Measurements from ENCODE around the gene AHR.
"Not testable (repeated sequence)": the region's sequence is repeated elsewhere in the genome, so short reads cannot be mapped to it uniquely, and the experiment has no call there.

Gene AHR

DNA sequence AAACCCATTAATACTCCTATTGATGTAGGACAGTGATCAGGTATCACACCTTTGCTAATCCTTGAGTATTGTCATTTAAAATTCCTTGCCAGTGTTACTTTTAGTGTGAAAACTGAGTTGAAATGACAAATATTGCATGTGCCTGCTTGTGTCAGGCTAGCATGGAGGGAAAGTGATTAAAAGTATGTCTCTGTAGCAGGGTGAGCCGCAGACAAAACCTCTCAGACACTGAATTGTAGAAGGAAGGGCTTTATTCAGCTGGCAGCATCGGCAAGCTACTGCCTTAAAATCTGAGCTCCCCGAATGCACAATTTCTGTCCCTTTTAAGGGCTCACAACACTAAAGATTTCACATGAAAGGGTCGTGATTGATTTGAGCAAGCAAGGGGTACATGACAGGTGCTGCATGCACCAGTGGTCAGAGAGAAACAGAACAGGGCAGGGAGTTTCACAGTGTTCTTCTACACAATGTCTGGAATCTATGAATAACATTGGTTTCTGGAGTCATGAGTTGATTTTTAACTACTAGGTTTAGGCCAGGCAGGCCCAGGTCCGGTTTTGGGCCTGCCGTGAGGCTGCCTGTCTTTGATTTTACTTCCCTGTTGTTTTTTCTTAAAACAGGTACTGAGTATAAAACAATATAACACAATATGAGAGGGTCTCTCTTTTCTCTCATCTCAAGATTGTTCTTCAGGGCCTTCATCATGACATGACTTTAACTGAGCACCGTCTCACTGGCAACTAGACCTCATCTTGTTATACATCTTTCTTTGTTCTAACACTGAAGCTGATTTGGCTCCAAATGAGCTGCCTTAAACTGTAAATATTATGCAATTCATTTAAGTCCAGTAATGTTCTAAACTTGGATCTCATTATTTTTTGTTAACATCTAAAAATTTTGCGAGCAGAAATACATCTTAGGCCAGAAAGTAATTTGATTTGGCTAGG is 84.2 kb downstream of the AHR start:
- CTCF ChIA-PET; H3K9me3 ChIP-seq (ENCODE audit: control extremely low read depth in 1 of 5, control insufficient read depth in 4 of 5, insufficient read depth in 2 of 5, low read depth in 1 of 5, low read length in 4 of 5); H3K27me3 ChIP-seq (replicated peaks in 2 of 5; ENCODE audit: control insufficient read depth in 4 of 5, insufficient read depth in 5 of 5, low read length in 4 of 5); POLR2A ChIA-PET; H3K4me1 ChIP-seq (ENCODE audit: control extremely low read depth in 1 of 4, control insufficient read depth in 4 of 4, insufficient read depth in 4 of 4, low read length in 3 of 4); H3K4me3 ChIP-seq (ENCODE audit: control insufficient read depth in 1 of 7, extremely low read depth in 1 of 7, insufficient read depth in 4 of 7, low read depth in 2 of 7, low read length in 6 of 7); H3K36me3 ChIP-seq (ENCODE audit: control insufficient read depth in 4 of 4, insufficient read depth in 4 of 4, low read length in 3 of 4); H3K27ac ChIP-seq (ENCODE audit: insufficient read depth in 1 of 2, low read depth in 1 of 2, low read length in 2 of 2, poor library complexity in 1 of 2, severe bottlenecking in 2 of 2); DNase-seq: not testable (repeated sequence)
- WGBS (ENCODE audit: insufficient coverage) = 100% methylated on average over 1 of the region's 8 CpGs

DNA sequence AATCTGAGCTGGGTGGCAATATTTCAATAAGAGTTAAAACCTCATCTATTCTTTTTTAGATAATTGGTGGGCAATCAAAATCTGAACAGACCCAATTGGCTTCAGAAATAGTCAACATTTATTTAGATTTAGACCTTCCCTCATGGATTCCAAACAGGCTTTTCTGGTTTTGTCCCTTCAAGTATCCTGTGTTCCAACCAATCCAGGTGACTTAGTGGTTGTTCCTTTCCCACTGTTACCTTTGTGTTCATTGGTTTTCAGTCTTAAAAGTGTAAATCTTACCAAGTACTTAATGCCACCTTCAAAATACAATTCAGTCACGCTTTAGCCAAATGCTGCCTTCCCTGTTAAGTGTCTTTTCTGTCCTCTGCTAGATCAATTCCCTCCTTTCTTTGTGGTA is 85.9 kb downstream of the AHR start:
- Histone ChIP-seq H3K9me3 (ENCODE audit: control extremely low read depth in 1 of 5, control insufficient read depth in 4 of 5, insufficient read depth in 2 of 5, low read depth in 1 of 5, low read length in 4 of 5) (no peaks in the 10 kb centered on the region), H3K27me3 (replicated peaks in 2 of 5; ENCODE audit: control insufficient read depth in 4 of 5, insufficient read depth in 5 of 5, low read length in 4 of 5) (no peaks in the 10 kb centered on the region), H3K27ac (ENCODE audit: insufficient read depth in 1 of 2, low read depth in 1 of 2, low read length in 2 of 2, poor library complexity in 1 of 2, severe bottlenecking in 2 of 2) (no peak overlapping the region), H3K4me1 (ENCODE audit: control extremely low read depth in 1 of 4, control insufficient read depth in 4 of 4, insufficient read depth in 4 of 4, low read length in 3 of 4) (no peaks in the 10 kb centered on the region), H3K36me3 (ENCODE audit: control insufficient read depth in 4 of 4, insufficient read depth in 4 of 4, low read length in 3 of 4) (no peaks in the 10 kb centered on the region), H3K4me3 (ENCODE audit: control insufficient read depth in 1 of 7, extremely low read depth in 1 of 7, insufficient read depth in 4 of 7, low read depth in 2 of 7, low read length in 6 of 7) (no peak overlapping the region)
- DNase-seq = no peak
- POLR2A ChIA-PET = interaction anchor here (0.6 kb wide), 1 partner anchor 20 kb away, joined by 3 read pairs; no protein-coding TSS in a partner anchor
- WGBS (ENCODE audit: insufficient coverage) = 100% methylated on average over 1 of the region's 1 CpG
- CTCF ChIA-PET = no interaction called here

DNA sequence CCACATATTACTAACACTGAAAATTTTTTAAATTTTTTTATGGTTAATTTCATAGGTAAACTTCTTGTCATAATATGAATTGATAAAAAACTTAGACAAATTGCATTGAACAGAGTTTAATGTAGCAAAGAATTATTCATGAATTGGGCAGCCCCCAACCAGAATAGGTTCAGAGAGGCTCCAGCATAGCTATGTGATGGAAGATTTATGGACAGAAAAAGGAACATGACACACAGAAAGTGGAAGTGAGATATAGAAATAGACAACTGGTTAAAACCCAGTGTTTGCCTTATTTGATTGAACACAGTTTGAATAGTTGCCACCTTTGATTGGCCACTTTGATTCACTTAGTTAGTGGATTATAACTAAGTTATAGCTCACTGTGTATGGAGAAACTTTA is 87.2 kb downstream of the AHR start:
- H3K4me1 ChIP-seq (ENCODE audit: control extremely low read depth in 1 of 4, control insufficient read depth in 4 of 4, insufficient read depth in 4 of 4, low read length in 3 of 4) = no peaks in the 10 kb centered on the region
- no peaks in the 10 kb centered on the region for H3K9me3 ChIP-seq (ENCODE audit: control extremely low read depth in 1 of 5, control insufficient read depth in 4 of 5, insufficient read depth in 2 of 5, low read depth in 1 of 5, low read length in 4 of 5)
- ChIA-PET CTCF (no interaction called here), POLR2A (no interaction called here)
- no peaks in the 10 kb centered on the region for H3K27me3 ChIP-seq (replicated peaks in 2 of 5; ENCODE audit: control insufficient read depth in 4 of 5, insufficient read depth in 5 of 5, low read length in 4 of 5)
- H3K36me3 ChIP-seq (ENCODE audit: control insufficient read depth in 4 of 4, insufficient read depth in 4 of 4, low read length in 3 of 4) = no peaks in the 10 kb centered on the region
- DNase-seq = no peak
- no peak overlapping the region for H3K27ac ChIP-seq (ENCODE audit: insufficient read depth in 1 of 2, low read depth in 1 of 2, low read length in 2 of 2, poor library complexity in 1 of 2, severe bottlenecking in 2 of 2)
- H3K4me3 ChIP-seq (ENCODE audit: control insufficient read depth in 1 of 7, extremely low read depth in 1 of 7, insufficient read depth in 4 of 7, low read depth in 2 of 7, low read length in 6 of 7) = no peak overlapping the region

DNA sequence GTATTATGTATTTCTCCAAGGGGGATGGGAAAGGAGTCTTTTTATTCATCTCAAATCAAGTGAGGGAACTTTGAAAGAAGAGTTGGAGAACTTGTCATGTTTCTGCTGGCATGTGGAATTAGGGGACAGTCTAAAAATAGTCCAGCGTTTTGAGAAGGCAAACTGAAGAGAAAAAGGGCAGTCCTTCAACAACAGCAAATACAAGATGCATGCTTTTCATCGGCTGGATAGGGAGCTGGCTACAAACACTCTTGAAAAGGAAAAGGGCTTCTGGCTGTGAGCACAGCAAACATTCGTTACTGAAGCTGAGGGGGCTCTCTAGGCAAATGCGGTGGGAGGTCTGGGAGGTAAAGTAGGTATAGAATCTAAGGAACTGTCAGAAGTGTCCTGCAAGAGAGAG is 91.9 kb downstream of the AHR start:
- Histone ChIP-seq H3K27me3 (replicated peaks in 2 of 5; ENCODE audit: control insufficient read depth in 4 of 5, insufficient read depth in 5 of 5, low read length in 4 of 5) (no peaks in the 10 kb centered on the region), H3K27ac (ENCODE audit: insufficient read depth in 1 of 2, low read depth in 1 of 2, low read length in 2 of 2, poor library complexity in 1 of 2, severe bottlenecking in 2 of 2) (no peak overlapping the region), H3K4me1 (ENCODE audit: control extremely low read depth in 1 of 4, control insufficient read depth in 4 of 4, insufficient read depth in 4 of 4, low read length in 3 of 4) (no peaks in the 10 kb centered on the region), H3K4me3 (ENCODE audit: control insufficient read depth in 1 of 7, extremely low read depth in 1 of 7, insufficient read depth in 4 of 7, low read depth in 2 of 7, low read length in 6 of 7) (no peak overlapping the region), H3K36me3 (ENCODE audit: control insufficient read depth in 4 of 4, insufficient read depth in 4 of 4, low read length in 3 of 4) (no peaks in the 10 kb centered on the region), H3K9me3 (ENCODE audit: control extremely low read depth in 1 of 5, control insufficient read depth in 4 of 5, insufficient read depth in 2 of 5, low read depth in 1 of 5, low read length in 4 of 5) (peaks cover 1 to 15% (median 6%) of the 10 kb centered on the region in 5 experiments)
- ChIA-PET POLR2A (no interaction called here), CTCF (interaction anchor here (1.0 to 1.7 kb wide), 3 partner anchors 11 to 138 kb away, joined by 3 to 5 read pairs (median 4); no protein-coding TSS in a partner anchor)
- no peak for DNase-seq
- 85% methylated on average over 4 of the region's 4 CpGs for WGBS (ENCODE audit: insufficient coverage)

DNA sequence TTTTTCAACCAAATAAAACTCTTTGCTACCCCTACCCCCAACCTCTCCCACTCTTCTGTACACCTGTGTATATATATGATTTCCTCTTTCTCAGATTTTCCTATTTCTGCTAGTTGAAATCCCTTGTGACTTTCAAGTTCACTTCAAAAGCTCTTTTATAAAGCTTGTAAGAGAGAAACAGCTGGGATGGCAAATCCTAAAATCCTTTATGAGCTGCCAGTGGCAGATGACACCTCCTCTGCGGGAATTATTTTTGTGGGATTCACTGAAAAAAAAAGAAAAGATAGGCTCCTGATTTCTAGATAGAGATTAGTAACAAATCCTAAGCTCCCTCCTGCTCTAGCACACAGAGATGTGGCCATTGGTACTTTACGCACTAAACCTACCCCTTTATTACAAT is 92.9 kb downstream of the AHR start:
- Histone ChIP-seq H3K36me3 (ENCODE audit: control insufficient read depth in 4 of 4, insufficient read depth in 4 of 4, low read length in 3 of 4) (no peaks in the 10 kb centered on the region), H3K4me1 (ENCODE audit: control extremely low read depth in 1 of 4, control insufficient read depth in 4 of 4, insufficient read depth in 4 of 4, low read length in 3 of 4) (no peaks in the 10 kb centered on the region), H3K27ac (ENCODE audit: insufficient read depth in 1 of 2, low read depth in 1 of 2, low read length in 2 of 2, poor library complexity in 1 of 2, severe bottlenecking in 2 of 2) (no peak overlapping the region), H3K4me3 (ENCODE audit: control insufficient read depth in 1 of 7, extremely low read depth in 1 of 7, insufficient read depth in 4 of 7, low read depth in 2 of 7, low read length in 6 of 7) (no peak overlapping the region), H3K9me3 (ENCODE audit: control extremely low read depth in 1 of 5, control insufficient read depth in 4 of 5, insufficient read depth in 2 of 5, low read depth in 1 of 5, low read length in 4 of 5) (peaks cover 1 to 15% (median 6%) of the 10 kb centered on the region in 5 experiments), H3K27me3 (replicated peaks in 2 of 5; ENCODE audit: control insufficient read depth in 4 of 5, insufficient read depth in 5 of 5, low read length in 4 of 5) (no peaks in the 10 kb centered on the region)
- DNase-seq = no peak
- ChIA-PET POLR2A (no interaction called here), CTCF (interaction anchor here (1.0 kb wide), 1 partner anchor 137 kb away, joined by 3 read pairs; no protein-coding TSS in a partner anchor)
- WGBS (ENCODE audit: insufficient coverage) = 100% methylated on average over 2 of the region's 2 CpGs

DNA sequence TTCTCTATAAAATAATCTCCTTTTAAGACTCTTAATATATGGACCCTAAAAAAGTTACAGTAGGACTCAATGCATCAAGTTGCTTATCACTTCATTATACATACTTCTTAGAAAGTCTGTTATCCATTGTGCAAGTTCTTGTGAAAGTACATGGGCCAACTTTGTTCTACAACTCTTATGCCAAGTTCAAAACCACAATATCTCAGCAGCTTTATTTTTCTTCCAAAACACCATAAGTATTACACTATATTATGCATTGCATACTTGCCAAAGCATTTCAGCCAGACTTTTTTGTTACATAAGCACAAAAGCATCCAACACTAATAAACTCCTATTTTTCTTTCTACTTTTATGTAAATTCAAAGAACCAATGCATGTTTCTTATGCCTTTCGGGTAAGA is 94.4 kb downstream of the AHR start:
- H3K9me3 ChIP-seq (ENCODE audit: control extremely low read depth in 1 of 5, control insufficient read depth in 4 of 5, insufficient read depth in 2 of 5, low read depth in 1 of 5, low read length in 4 of 5) = peaks cover 1 to 15% (median 6%) of the 10 kb centered on the region in 5 experiments
- H3K27me3 ChIP-seq (replicated peaks in 2 of 5; ENCODE audit: control insufficient read depth in 4 of 5, insufficient read depth in 5 of 5, low read length in 4 of 5) = no peaks in the 10 kb centered on the region
- H3K4me3 ChIP-seq (ENCODE audit: control insufficient read depth in 1 of 7, extremely low read depth in 1 of 7, insufficient read depth in 4 of 7, low read depth in 2 of 7, low read length in 6 of 7) = no peak overlapping the region
- ChIA-PET POLR2A (no interaction called here), CTCF (no interaction called here)
- H3K27ac ChIP-seq (ENCODE audit: insufficient read depth in 1 of 2, low read depth in 1 of 2, low read length in 2 of 2, poor library complexity in 1 of 2, severe bottlenecking in 2 of 2) = no peak overlapping the region
- H3K4me1 ChIP-seq (ENCODE audit: control extremely low read depth in 1 of 4, control insufficient read depth in 4 of 4, insufficient read depth in 4 of 4, low read length in 3 of 4) = no peaks in the 10 kb centered on the region
- DNase-seq = no peak
- no CpG with 5 or more reads among the region's 1 CpG for WGBS (ENCODE audit: insufficient coverage)
- H3K36me3 ChIP-seq (ENCODE audit: control insufficient read depth in 4 of 4, insufficient read depth in 4 of 4, low read length in 3 of 4) = no peaks in the 10 kb centered on the region

DNA sequence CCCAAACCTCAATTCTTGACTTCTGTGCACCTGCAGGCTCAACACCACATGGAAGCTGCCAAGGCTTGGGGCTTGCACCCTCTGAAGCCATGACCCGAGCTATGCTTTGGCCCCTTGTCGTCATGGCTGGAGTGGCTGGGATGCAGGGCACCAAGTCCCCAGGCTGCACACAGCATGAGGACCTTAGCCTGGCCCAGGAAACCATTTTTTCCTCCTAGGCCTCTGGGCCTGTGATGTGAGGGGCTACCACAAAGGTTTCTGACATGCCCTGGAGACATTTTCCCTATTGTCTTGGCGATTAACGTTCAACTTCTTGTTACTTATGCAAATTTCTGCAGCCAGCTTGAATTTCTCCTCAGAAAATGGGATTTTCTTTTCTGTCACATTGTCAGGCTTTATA is 96.1 kb downstream of the AHR start:
- DNase-seq; H3K36me3 ChIP-seq (ENCODE audit: control insufficient read depth in 4 of 4, insufficient read depth in 4 of 4, low read length in 3 of 4); CTCF ChIA-PET; POLR2A ChIA-PET; H3K27me3 ChIP-seq (replicated peaks in 2 of 5; ENCODE audit: control insufficient read depth in 4 of 5, insufficient read depth in 5 of 5, low read length in 4 of 5); H3K4me1 ChIP-seq (ENCODE audit: control extremely low read depth in 1 of 4, control insufficient read depth in 4 of 4, insufficient read depth in 4 of 4, low read length in 3 of 4); H3K27ac ChIP-seq (ENCODE audit: insufficient read depth in 1 of 2, low read depth in 1 of 2, low read length in 2 of 2, poor library complexity in 1 of 2, severe bottlenecking in 2 of 2); H3K4me3 ChIP-seq (ENCODE audit: control insufficient read depth in 1 of 7, extremely low read depth in 1 of 7, insufficient read depth in 4 of 7, low read depth in 2 of 7, low read length in 6 of 7): not testable (repeated sequence)
- H3K9me3 ChIP-seq (ENCODE audit: control extremely low read depth in 1 of 5, control insufficient read depth in 4 of 5, insufficient read depth in 2 of 5, low read depth in 1 of 5, low read length in 4 of 5) = peaks cover 1 to 17% (median 6%) of the 10 kb centered on the region in 5 experiments
- WGBS (ENCODE audit: insufficient coverage) = 100% methylated on average over 3 of the region's 4 CpGs
